RCC 7860 (cell line): ENCODE measurements around the gene PTPRT.

ENCODE experiments used
- DNase-seq: peaks from one replicate; pipeline ENCODE4 v3.0.0-alpha.2; 2015; ENCODE audit warnings: low spot score
- FAIRE-seq: peaks from 2 replicates; lab custom pipeline; 2012; peaks lifted over from hg19 to GRCh38; lab: Jason Lieb, UNC

Gene PTPRT

GRCh38 chr20:42432496-42433334 is 757.0 kb downstream of the PTPRT start:
- DNase-seq, result no peak
- FAIRE-seq, result no peak

- no peak for FAIRE-seq
- no peak for DNase-seq
These were observed 759.1 kb downstream of the PTPRT start for GRCh38 chr20:42430598-42430997.

- no peak for FAIRE-seq
- DNase-seq, result no peak
These were observed 759.8 kb downstream of the PTPRT start for GRCh38 chr20:42429761-42430458.

- DNase-seq (no peak), FAIRE-seq (no peak)
These were observed 769.7 kb downstream of the PTPRT start for GRCh38 chr20:42419814-42420532.

GRCh38 chr20:42406826-42407225 is 782.9 kb downstream of the PTPRT start:
- FAIRE-seq (no peak), DNase-seq (no peak)

GRCh38 chr20:42402455-42402854 is 787.3 kb downstream of the PTPRT start:
- DNase-seq (no peak), FAIRE-seq (no peak)

- FAIRE-seq, result no peak
- no peak for DNase-seq
These were observed 788.1 kb downstream of the PTPRT start for GRCh38 chr20:42401613-42402012.

GRCh38 chr20:42399802-42400201 is 789.9 kb downstream of the PTPRT start:
- no peak for FAIRE-seq
- no peak for DNase-seq

GRCh38 chr20:42392442-42392841 is 797.3 kb downstream of the PTPRT start:
- DNase-seq (no peak), FAIRE-seq (no peak)

- no peak for DNase-seq
- no peak for FAIRE-seq
These were observed 797.9 kb downstream of the PTPRT start for GRCh38 chr20:42391807-42392206.

GRCh38 chr20:42380287-42380686 is 809.4 kb downstream of the PTPRT start:
- FAIRE-seq (no peak), DNase-seq (no peak)

- FAIRE-seq, result no peak
These were observed 810.3 kb downstream of the PTPRT start for GRCh38 chr20:42379385-42379784.

GRCh38 chr20:42378826-42379225 is 810.9 kb downstream of the PTPRT start:
- DNase-seq, result no peak
- no peak for FAIRE-seq

More at GRCh38 chr20:42379385-42379784, 810.3 kb downstream of the PTPRT start:
- DNase-seq, result no peak

- no peak for FAIRE-seq
- DNase-seq, result no peak
These were observed 813.6 kb downstream of the PTPRT start for GRCh38 chr20:42376131-42376530.

GRCh38 chr20:42373049-42373448 is 816.7 kb downstream of the PTPRT start:
- DNase-seq, result no peak
- FAIRE-seq, result no peak

GRCh38 chr20:42370075-42370474 is 819.6 kb downstream of the PTPRT start:
- FAIRE-seq (no peak), DNase-seq (no peak)

- FAIRE-seq, result no peak
- DNase-seq, result no peak
These were observed 820.8 kb downstream of the PTPRT start for GRCh38 chr20:42368910-42369309.

GRCh38 chr20:42366626-42367025 is 823.1 kb downstream of the PTPRT start:
- DNase-seq, result peak; percentile 38
- peak; percentile 63 for FAIRE-seq

- FAIRE-seq, result no peak
- DNase-seq, result no peak
These were observed 825.3 kb downstream of the PTPRT start for GRCh38 chr20:42364446-42364845.

- no peak for DNase-seq
- FAIRE-seq, result no peak
These were observed 828.2 kb downstream of the PTPRT start for GRCh38 chr20:42361402-42361970.

GRCh38 chr20:42360621-42361020 is 829.1 kb downstream of the PTPRT start:
- FAIRE-seq, result no peak
- DNase-seq, result no peak
